ENCODE results near the gene THSD4. TPM values are rescaled to one million over a fixed set of nuclear protein-coding genes. Genes with fewer than 3 reads are reported as not detected.

Gene THSD4
- total RNA-seq, 1 experiment from 2014 or later = 65.4 TPM

- CTCF ChIA-PET = no interaction called here
Measured at GRCh38 chr15:71545923-71546322, 430.7 kb downstream of the THSD4 start.

DNA sequence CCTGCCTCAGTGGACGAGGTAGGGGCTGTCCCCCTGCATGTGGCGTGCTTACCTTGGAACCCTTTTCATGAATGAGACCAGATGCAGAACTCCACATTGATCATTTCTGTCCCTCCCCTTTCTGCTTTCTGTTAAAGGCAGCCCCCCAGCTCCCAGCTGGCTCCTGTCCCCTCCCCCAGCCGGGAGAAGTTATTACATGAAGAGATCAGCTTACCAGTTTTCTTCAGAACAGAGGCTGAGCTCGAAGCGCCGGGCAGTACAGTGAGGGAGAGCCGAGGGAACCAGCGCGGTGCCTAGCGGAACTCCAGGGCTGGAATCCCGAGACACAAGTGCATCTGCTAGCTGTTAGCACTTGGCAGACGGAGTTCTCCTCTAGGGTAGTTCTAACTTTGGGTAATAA, 431.7 kb downstream of the THSD4 start:
- intact Hi-C loops (cut with micrococcal nuclease; ENCODE audit: unreplicated experiment) = no loop called here
- ChIA-PET POLR2A (no interaction called here), CTCF (no interaction called here)
- in situ Hi-C loops (cut with HindIII; ENCODE audit: low pct_unique_long_range_greater_than_20kb, low sequenced_read_pairs) = no loop called here
- DNase-seq (ENCODE audit: low read depth, low spot score) (no peak), ATAC-seq (no peak)
- Histone ChIP-seq H3K36me3 (ENCODE audit: control insufficient read depth, insufficient read depth, low read length) (no peaks in the 10 kb centered on the region), H3K9me3 (ENCODE audit: control insufficient read depth, insufficient read depth, low read depth, low read length) (no peaks in the 10 kb centered on the region), H3K27me3 (ENCODE audit: control insufficient read depth, insufficient read depth, low read length) (no peaks in the 10 kb centered on the region), H3K27ac (ENCODE audit: low read length) (no peak overlapping the region), H3K4me1 (ENCODE audit: control insufficient read depth, insufficient read depth, low read length) (no peaks in the 10 kb centered on the region), H3K4me3 (ENCODE audit: low read depth in 2 of 2, low read length in 2 of 2) (no peak overlapping the region)
- no peak for TF ChIP-seq TCF7L2 (IDR thresholded peaks at IDR 0.05; ENCODE audit: low read depth, low read length)
- TF ChIP-seq, protein P1, sequence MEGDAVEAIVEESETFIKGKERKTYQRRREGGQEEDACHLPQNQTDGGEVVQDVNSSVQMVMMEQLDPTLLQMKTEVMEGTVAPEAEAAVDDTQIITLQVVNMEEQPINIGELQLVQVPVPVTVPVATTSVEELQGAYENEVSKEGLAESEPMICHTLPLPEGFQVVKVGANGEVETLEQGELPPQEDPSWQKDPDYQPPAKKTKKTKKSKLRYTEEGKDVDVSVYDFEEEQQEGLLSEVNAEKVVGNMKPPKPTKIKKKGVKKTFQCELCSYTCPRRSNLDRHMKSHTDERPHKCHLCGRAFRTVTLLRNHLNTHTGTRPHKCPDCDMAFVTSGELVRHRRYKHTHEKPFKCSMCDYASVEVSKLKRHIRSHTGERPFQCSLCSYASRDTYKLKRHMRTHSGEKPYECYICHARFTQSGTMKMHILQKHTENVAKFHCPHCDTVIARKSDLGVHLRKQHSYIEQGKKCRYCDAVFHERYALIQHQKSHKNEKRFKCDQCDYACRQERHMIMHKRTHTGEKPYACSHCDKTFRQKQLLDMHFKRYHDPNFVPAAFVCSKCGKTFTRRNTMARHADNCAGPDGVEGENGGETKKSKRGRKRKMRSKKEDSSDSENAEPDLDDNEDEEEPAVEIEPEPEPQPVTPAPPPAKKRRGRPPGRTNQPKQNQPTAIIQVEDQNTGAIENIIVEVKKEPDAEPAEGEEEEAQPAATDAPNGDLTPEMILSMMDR (IDR thresholded peaks at IDR 0.05) = no peak
- TF ChIP-seq POLR2AphosphoS5 (IDR thresholded peaks at IDR 0.05; ENCODE audit: low read depth, low read length) = no peak
- no peak for TF ChIP-seq SIN3A (IDR thresholded peaks at IDR 0.05; ENCODE audit: borderline replicate concordance, insufficient read depth, low read depth, low read length)
- TF ChIP-seq, protein P2, sequence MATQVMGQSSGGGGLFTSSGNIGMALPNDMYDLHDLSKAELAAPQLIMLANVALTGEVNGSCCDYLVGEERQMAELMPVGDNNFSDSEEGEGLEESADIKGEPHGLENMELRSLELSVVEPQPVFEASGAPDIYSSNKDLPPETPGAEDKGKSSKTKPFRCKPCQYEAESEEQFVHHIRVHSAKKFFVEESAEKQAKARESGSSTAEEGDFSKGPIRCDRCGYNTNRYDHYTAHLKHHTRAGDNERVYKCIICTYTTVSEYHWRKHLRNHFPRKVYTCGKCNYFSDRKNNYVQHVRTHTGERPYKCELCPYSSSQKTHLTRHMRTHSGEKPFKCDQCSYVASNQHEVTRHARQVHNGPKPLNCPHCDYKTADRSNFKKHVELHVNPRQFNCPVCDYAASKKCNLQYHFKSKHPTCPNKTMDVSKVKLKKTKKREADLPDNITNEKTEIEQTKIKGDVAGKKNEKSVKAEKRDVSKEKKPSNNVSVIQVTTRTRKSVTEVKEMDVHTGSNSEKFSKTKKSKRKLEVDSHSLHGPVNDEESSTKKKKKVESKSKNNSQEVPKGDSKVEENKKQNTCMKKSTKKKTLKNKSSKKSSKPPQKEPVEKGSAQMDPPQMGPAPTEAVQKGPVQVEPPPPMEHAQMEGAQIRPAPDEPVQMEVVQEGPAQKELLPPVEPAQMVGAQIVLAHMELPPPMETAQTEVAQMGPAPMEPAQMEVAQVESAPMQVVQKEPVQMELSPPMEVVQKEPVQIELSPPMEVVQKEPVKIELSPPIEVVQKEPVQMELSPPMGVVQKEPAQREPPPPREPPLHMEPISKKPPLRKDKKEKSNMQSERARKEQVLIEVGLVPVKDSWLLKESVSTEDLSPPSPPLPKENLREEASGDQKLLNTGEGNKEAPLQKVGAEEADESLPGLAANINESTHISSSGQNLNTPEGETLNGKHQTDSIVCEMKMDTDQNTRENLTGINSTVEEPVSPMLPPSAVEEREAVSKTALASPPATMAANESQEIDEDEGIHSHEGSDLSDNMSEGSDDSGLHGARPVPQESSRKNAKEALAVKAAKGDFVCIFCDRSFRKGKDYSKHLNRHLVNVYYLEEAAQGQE (IDR thresholded peaks at IDR 0.05; ENCODE audit: insufficient read depth in 1 of 2, low read depth in 2 of 2, low read length in 1 of 2) = no peak
- no TSS peak for BruUV-seq (replicated peaks)

More at GRCh38 chr15:71545923-71546322, 430.7 kb downstream of the THSD4 start:
- in situ Hi-C loops (cut with HindIII; ENCODE audit: low pct_unique_long_range_greater_than_20kb, low sequenced_read_pairs) = no loop called here
- DNase-seq (ENCODE audit: low read depth, low spot score) (no peak), ATAC-seq (no peak)
- BruUV-seq (replicated peaks) = no TSS peak
- POLR2A ChIA-PET = no interaction called here
- intact Hi-C loops (cut with micrococcal nuclease; ENCODE audit: unreplicated experiment) = no loop called here
- Histone ChIP-seq H3K36me3 (ENCODE audit: control insufficient read depth, insufficient read depth, low read length) (no peaks in the 10 kb centered on the region), H3K9me3 (ENCODE audit: control insufficient read depth, insufficient read depth, low read depth, low read length) (no peaks in the 10 kb centered on the region), H3K27ac (ENCODE audit: low read length) (no peak overlapping the region), H3K4me1 (ENCODE audit: control insufficient read depth, insufficient read depth, low read length) (no peaks in the 10 kb centered on the region), H3K4me3 (ENCODE audit: low read depth in 2 of 2, low read length in 2 of 2) (no peak overlapping the region), H3K27me3 (ENCODE audit: control insufficient read depth, insufficient read depth, low read length) (no peaks in the 10 kb centered on the region)
- TF ChIP-seq, protein P2 (IDR thresholded peaks at IDR 0.05; ENCODE audit: insufficient read depth in 1 of 2, low read depth in 2 of 2, low read length in 1 of 2) = no peak
- TF ChIP-seq, protein P1 (IDR thresholded peaks at IDR 0.05) = no peak
- TF ChIP-seq SIN3A (IDR thresholded peaks at IDR 0.05; ENCODE audit: borderline replicate concordance, insufficient read depth, low read depth, low read length) (no peak), POLR2AphosphoS5 (IDR thresholded peaks at IDR 0.05; ENCODE audit: low read depth, low read length) (no peak), TCF7L2 (IDR thresholded peaks at IDR 0.05; ENCODE audit: low read depth, low read length) (no peak)
